ENCODE data around the gene TFF2.

GRCh38 chr21:42319376-42319775, 31.4 kb downstream of the TFF2 start:
- no peak for TF ChIP-seq CTCF (conservative IDR thresholded peaks at IDR 0.05; ENCODE audit: low read depth, low read length)
- no peak for TF ChIP-seq POLR2A (IDR thresholded peaks at IDR 0.05; ENCODE audit: low read depth, low read length)
- TF ChIP-seq USF2 (IDR thresholded peaks at IDR 0.05; ENCODE audit: low read depth, low read length) = no peak
- TF ChIP-seq CHD1 (IDR thresholded peaks at IDR 0.05; ENCODE audit: low read depth, low read length) = no peak
